LNCaP clone FGC (cell line): ENCODE measurements around the gene SYT5.

ENCODE experiments used
- DNase-seq: peaks from one replicate; pipeline ENCODE4 v3.0.0-alpha.2; 2011; ENCODE audit warnings: low read depth
- H3K4me3 ChIP-seq: 2 replicates; pipeline ENCODE4 v1.5.1; 2011; ENCODE audit warnings: mild to moderate bottlenecking, low read depth, low read length, control low read depth
- CTCF ChIP-seq: IDR thresholded peaks from 2 replicates; pipeline ENCODE4 v1.5.1; 2012; ENCODE audit warnings: mild to moderate bottlenecking; ENCODE audit not compliant: control insufficient read depth, insufficient read depth; ENCODE audit errors: extremely low read depth

The SYT5 gene

GRCh38 chr19:55145232-55145631, 34.9 kb downstream of the SYT5 start:
- no peak overlapping the region for H3K4me3 ChIP-seq
- no peak for TF ChIP-seq CTCF
- no peak for DNase-seq

- no peak for TF ChIP-seq CTCF
- H3K4me3 ChIP-seq = no peak overlapping the region
- DNase-seq = no peak
Measured at GRCh38 chr19:55141696-55142095, 38.4 kb downstream of the SYT5 start.

GRCh38 chr19:55137915-55138314, 42.2 kb downstream of the SYT5 start:
- TF ChIP-seq CTCF = no peak
- no peak overlapping the region for H3K4me3 ChIP-seq

GRCh38 chr19:55136399-55137102, 43.5 kb downstream of the SYT5 start:
- no peak for TF ChIP-seq CTCF
- DNase-seq = no peak
- no peak overlapping the region for H3K4me3 ChIP-seq

More at GRCh38 chr19:55137915-55138314, 42.2 kb downstream of the SYT5 start:
- no peak for DNase-seq

GRCh38 chr19:55134736-55135135, 45.4 kb downstream of the SYT5 start:
- no peak overlapping the region for H3K4me3 ChIP-seq
- no peak for DNase-seq
- no peak for TF ChIP-seq CTCF

- no peak overlapping the region for H3K4me3 ChIP-seq
- no peak for DNase-seq
- no peak for TF ChIP-seq CTCF
Measured at GRCh38 chr19:55133639-55134444, 46.2 kb downstream of the SYT5 start.
